ENCODE measurements around the gene UBTD1.
"Not testable (repeated sequence)": the region's sequence is repeated elsewhere in the genome, so short reads cannot be mapped to it uniquely, and the experiment has no call there.

The UBTD1 gene

GRCh38 chr10:97468162-97468561 lies 30.6 kb upstream of the UBTD1 start:
- H3K4me1 Mint-ChIP-seq: no peaks in the 10 kb centered on the region
- H3K27ac Mint-ChIP-seq: no peak overlapping the region
- no peak overlapping the region for H3K4me3 Mint-ChIP-seq
- H3K9me3 Mint-ChIP-seq: no peaks in the 10 kb centered on the region
- ATAC-seq (ENCODE audit: low read depth) (no peak), DNase-seq (ENCODE audit: low spot score in 2 of 2) (no peak)
- peaks cover 12% of the 10 kb centered on the region for H3K36me3 Mint-ChIP-seq
- no peaks in the 10 kb centered on the region for H3K27me3 Mint-ChIP-seq

- not testable (repeated sequence) for H3K27me3 Mint-ChIP-seq; H3K4me3 Mint-ChIP-seq; H3K9me3 Mint-ChIP-seq; H3K27ac Mint-ChIP-seq; DNase-seq (ENCODE audit: low spot score in 2 of 2); ATAC-seq (ENCODE audit: low read depth); H3K4me1 Mint-ChIP-seq
- H3K36me3 Mint-ChIP-seq: peaks cover 15% of the 10 kb centered on the region
These were observed 29.9 kb upstream of the UBTD1 start for GRCh38 chr10:97468781-97469180.

GRCh38 chr10:97474918-97475317 lies 23.8 kb upstream of the UBTD1 start:
- Mint-ChIP-seq H3K4me1 (no peaks in the 10 kb centered on the region), H3K36me3 (peaks cover 39% of the 10 kb centered on the region), H3K27ac (no peak overlapping the region), H3K4me3 (no peak overlapping the region), H3K27me3 (no peaks in the 10 kb centered on the region), H3K9me3 (peaks cover 4% of the 10 kb centered on the region)
- ATAC-seq (ENCODE audit: low read depth): no peak
- DNase-seq (ENCODE audit: low spot score in 2 of 2): no peak

GRCh38 chr10:97475936-97476594 lies 22.7 kb upstream of the UBTD1 start:
- DNase-seq (ENCODE audit: low spot score in 2 of 2) (no peak), ATAC-seq (ENCODE audit: low read depth) (no peak)
- H3K36me3 Mint-ChIP-seq: peaks cover 44% of the 10 kb centered on the region
- peaks cover 4% of the 10 kb centered on the region for H3K9me3 Mint-ChIP-seq
- no peak overlapping the region for H3K4me3 Mint-ChIP-seq
- H3K4me1 Mint-ChIP-seq: no peaks in the 10 kb centered on the region
- H3K27me3 Mint-ChIP-seq: no peaks in the 10 kb centered on the region
- H3K27ac Mint-ChIP-seq: no peak overlapping the region

- not testable (repeated sequence) for H3K4me1 Mint-ChIP-seq; H3K9me3 Mint-ChIP-seq; DNase-seq (ENCODE audit: low spot score in 2 of 2); H3K27me3 Mint-ChIP-seq; ATAC-seq (ENCODE audit: low read depth); H3K4me3 Mint-ChIP-seq; H3K27ac Mint-ChIP-seq
- peaks cover 42% of the 10 kb centered on the region for H3K36me3 Mint-ChIP-seq
These were observed 19.3 kb upstream of the UBTD1 start for GRCh38 chr10:97479410-97479809.

- H3K36me3 Mint-ChIP-seq: peaks cover 41% of the 10 kb centered on the region
- H3K4me1 Mint-ChIP-seq: no peaks in the 10 kb centered on the region
- DNase-seq (ENCODE audit: low spot score in 2 of 2) (no peak), ATAC-seq (ENCODE audit: low read depth) (no peak)
- peaks cover 3% of the 10 kb centered on the region for H3K9me3 Mint-ChIP-seq
- no peak overlapping the region for H3K27ac Mint-ChIP-seq
- H3K4me3 Mint-ChIP-seq: no peak overlapping the region
- no peaks in the 10 kb centered on the region for H3K27me3 Mint-ChIP-seq
These were observed 18.8 kb upstream of the UBTD1 start for GRCh38 chr10:97479939-97480338.

GRCh38 chr10:97481071-97481470 lies 17.7 kb upstream of the UBTD1 start:
- Mint-ChIP-seq H3K27ac (no peak overlapping the region), H3K36me3 (peaks cover 33% of the 10 kb centered on the region), H3K4me1 (no peaks in the 10 kb centered on the region), H3K27me3 (no peaks in the 10 kb centered on the region), H3K9me3 (no peaks in the 10 kb centered on the region), H3K4me3 (no peak overlapping the region)
- no peak for ATAC-seq (ENCODE audit: low read depth)
- no peak for DNase-seq (ENCODE audit: low spot score in 2 of 2)

GRCh38 chr10:97482381-97482780 lies 16.3 kb upstream of the UBTD1 start:
- no peaks in the 10 kb centered on the region for H3K27me3 Mint-ChIP-seq
- ATAC-seq (ENCODE audit: low read depth) (no peak), DNase-seq (ENCODE audit: low spot score in 2 of 2) (no peak)
- peaks cover 22% of the 10 kb centered on the region for H3K36me3 Mint-ChIP-seq
- no peaks in the 10 kb centered on the region for H3K4me1 Mint-ChIP-seq
- no peaks in the 10 kb centered on the region for H3K9me3 Mint-ChIP-seq
- no peak overlapping the region for H3K27ac Mint-ChIP-seq
- no peak overlapping the region for H3K4me3 Mint-ChIP-seq

GRCh38 chr10:97483506-97483905 lies 15.2 kb upstream of the UBTD1 start:
- Mint-ChIP-seq H3K27ac (no peak overlapping the region), H3K9me3 (no peaks in the 10 kb centered on the region), H3K27me3 (no peaks in the 10 kb centered on the region), H3K4me3 (no peak overlapping the region), H3K36me3 (peaks cover 19% of the 10 kb centered on the region), H3K4me1 (no peaks in the 10 kb centered on the region)
- DNase-seq (ENCODE audit: low spot score in 2 of 2) (no peak), ATAC-seq (ENCODE audit: low read depth) (no peak)

GRCh38 chr10:97483921-97484320 lies 14.8 kb upstream of the UBTD1 start:
- DNase-seq (ENCODE audit: low spot score in 2 of 2): no peak
- H3K27me3 Mint-ChIP-seq: no peaks in the 10 kb centered on the region
- H3K36me3 Mint-ChIP-seq: peaks cover 19% of the 10 kb centered on the region
- no peaks in the 10 kb centered on the region for H3K9me3 Mint-ChIP-seq
- peaks cover under 1% of the 10 kb centered on the region for H3K4me1 Mint-ChIP-seq
- no peak overlapping the region for H3K27ac Mint-ChIP-seq
- no peak overlapping the region for H3K4me3 Mint-ChIP-seq
- no peak for ATAC-seq (ENCODE audit: low read depth)

GRCh38 chr10:97485647-97486281 lies 13.0 kb upstream of the UBTD1 start:
- no peak for DNase-seq (ENCODE audit: low spot score in 2 of 2)
- Mint-ChIP-seq H3K4me3 (no peak overlapping the region), H3K9me3 (no peaks in the 10 kb centered on the region), H3K27ac (no peak overlapping the region), H3K36me3 (peaks cover 11% of the 10 kb centered on the region), H3K27me3 (no peaks in the 10 kb centered on the region), H3K4me1 (peaks cover 10% of the 10 kb centered on the region)
- ATAC-seq (ENCODE audit: low read depth): no peak

GRCh38 chr10:97490592-97490991 lies 8.1 kb upstream of the UBTD1 start:
- no peaks in the 10 kb centered on the region for H3K9me3 Mint-ChIP-seq
- peaks cover 17% of the 10 kb centered on the region for H3K4me1 Mint-ChIP-seq
- no peak overlapping the region for H3K4me3 Mint-ChIP-seq
- peaks cover 2% of the 10 kb centered on the region for H3K36me3 Mint-ChIP-seq
- H3K27ac Mint-ChIP-seq: no peak overlapping the region
- DNase-seq (ENCODE audit: low spot score in 2 of 2) (no peak), ATAC-seq (ENCODE audit: low read depth) (no peak)
- no peaks in the 10 kb centered on the region for H3K27me3 Mint-ChIP-seq

GRCh38 chr10:97494151-97494550 lies 4.6 kb upstream of the UBTD1 start:
- Mint-ChIP-seq H3K27ac (no peak overlapping the region), H3K27me3 (no peaks in the 10 kb centered on the region), H3K36me3 (no peaks in the 10 kb centered on the region), H3K9me3 (no peaks in the 10 kb centered on the region), H3K4me3 (no peak overlapping the region), H3K4me1 (peaks cover 22% of the 10 kb centered on the region)
- DNase-seq (ENCODE audit: low spot score in 2 of 2) (no peak), ATAC-seq (ENCODE audit: low read depth) (no peak)

- no peak for DNase-seq (ENCODE audit: low spot score in 2 of 2)
- peaks cover 20% of the 10 kb centered on the region for H3K4me1 Mint-ChIP-seq
- H3K36me3 Mint-ChIP-seq: no peaks in the 10 kb centered on the region
- ATAC-seq (ENCODE audit: low read depth): no peak
- H3K4me3 Mint-ChIP-seq: no peak overlapping the region
- no peaks in the 10 kb centered on the region for H3K9me3 Mint-ChIP-seq
- H3K27ac Mint-ChIP-seq: peak overlapping the region; percentile 81
- no peaks in the 10 kb centered on the region for H3K27me3 Mint-ChIP-seq
These were observed 3.7 kb upstream of the UBTD1 start for GRCh38 chr10:97494863-97495506.

All from memory B cell (primary cell).